NCI-H2227 treated with DMSO at 0.1 percent for 48 hours (cell line): Measurements from ENCODE around the gene TPP2.

Experiments
- DNase-seq: peaks from one replicate; lab custom pipeline; 2025; lab: John Stamatoyannopoulos, UW

TPP2 gene

GRCh38 chr13:102596147-102597028 is at the start of gene TPP2:
Gene TPP2, plus strand, starts transcription at chr13:102596986. Its CDS starts 53 bp downstream, at chr13:102597039.
- DNase-seq: peak; percentile 87

DNA sequence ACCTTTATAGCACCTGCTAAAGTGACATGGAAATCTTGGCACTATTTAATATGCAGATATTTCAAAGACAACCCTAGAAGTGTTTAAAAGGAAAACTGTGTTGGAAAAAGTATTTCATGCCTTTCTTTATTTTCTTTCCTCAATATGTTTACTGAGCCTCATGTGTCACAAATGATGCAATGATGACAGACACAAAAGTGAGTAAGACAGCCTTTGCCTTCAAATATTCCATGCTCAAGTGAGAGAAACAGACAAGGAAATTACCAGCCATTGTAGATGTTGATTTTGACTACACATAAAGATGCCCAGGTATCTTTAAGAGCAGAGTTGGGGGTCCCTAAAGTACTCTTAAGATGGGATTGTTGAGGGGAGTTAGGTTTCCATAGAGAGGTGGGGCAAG is 48.0 kb upstream of the TPP2 start:
- DNase-seq: no peak

- DNase-seq: no peak
Observed at GRCh38 chr13:102550507-102550906, 46.3 kb upstream of the TPP2 start.

- DNase-seq: peak; percentile 46
Observed at GRCh38 chr13:102555914-102556553, 40.8 kb upstream of the TPP2 start.

GRCh38 chr13:102556806-102557205 is 40.0 kb upstream of the TPP2 start:
- no peak for DNase-seq

DNA sequence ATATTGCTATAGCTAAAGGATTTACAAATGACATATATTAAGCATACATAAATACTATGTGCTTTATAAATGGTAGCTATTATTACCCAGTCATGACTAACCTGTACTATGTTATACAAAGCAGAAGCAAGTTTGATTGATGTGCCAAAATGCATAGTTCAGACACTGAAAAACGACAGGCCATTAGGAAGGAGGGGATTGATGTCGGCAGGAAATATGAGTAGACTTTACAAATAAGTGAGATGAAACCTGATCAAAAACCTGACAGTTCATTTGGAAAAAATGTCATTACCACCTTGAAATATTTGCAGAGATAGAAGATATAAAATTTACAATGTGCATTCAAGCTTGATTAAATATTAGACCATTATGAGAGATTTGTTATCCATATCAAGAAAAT is 38.8 kb upstream of the TPP2 start:
- peak; percentile 8 for DNase-seq

DNA sequence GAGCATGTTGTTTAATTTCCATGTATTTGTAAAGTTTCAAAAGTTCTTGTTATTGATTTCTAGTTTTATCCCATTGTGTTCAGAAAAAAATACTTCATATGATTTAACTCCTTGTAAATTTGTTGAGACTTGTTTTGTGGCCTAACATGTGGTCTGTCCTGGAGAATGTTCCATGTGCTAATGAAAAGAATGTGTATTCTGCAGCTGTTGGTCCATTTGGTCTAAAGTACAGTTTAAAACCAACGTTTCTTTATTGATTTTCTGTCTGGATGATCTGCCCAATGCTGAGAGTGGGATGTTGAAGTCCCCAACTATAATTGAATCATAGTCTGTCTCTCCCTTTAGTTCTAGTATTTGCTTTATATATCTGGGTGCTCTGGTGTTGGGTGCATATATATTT is 34.9 kb upstream of the TPP2 start:
- no peak for DNase-seq

GRCh38 chr13:102563267-102563666 is 33.5 kb upstream of the TPP2 start:
- DNase-seq: no peak

GRCh38 chr13:102564564-102564963 is 32.2 kb upstream of the TPP2 start:
- DNase-seq: no peak

- DNase-seq: no peak
Observed at GRCh38 chr13:102566513-102566912, 30.3 kb upstream of the TPP2 start.

GRCh38 chr13:102567857-102568256 is 28.9 kb upstream of the TPP2 start:
- no peak for DNase-seq

GRCh38 chr13:102569488-102569887 is 27.3 kb upstream of the TPP2 start:
- DNase-seq: no peak

DNA sequence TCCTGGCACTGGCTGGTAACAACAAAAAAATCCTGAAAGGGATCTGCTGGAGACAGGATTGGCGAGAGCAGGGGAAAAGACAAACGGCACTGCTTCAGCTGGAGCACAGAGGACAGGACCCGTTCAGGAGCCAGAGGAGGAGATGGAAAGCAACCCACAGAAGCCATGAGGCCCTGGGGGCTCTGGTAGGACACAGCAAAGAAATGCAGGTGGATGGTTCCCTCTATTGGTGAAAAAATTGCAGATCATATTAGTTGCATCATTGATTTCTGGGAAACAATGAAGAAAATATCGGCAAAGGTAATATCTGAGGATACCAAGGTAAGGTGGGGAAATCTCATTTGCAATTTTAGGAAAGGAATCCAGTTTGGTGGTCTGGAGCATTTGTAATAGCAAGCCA is 25.7 kb upstream of the TPP2 start:
- DNase-seq: peak; percentile 9

- no peak for DNase-seq
Observed at GRCh38 chr13:102572323-102572722, 24.5 kb upstream of the TPP2 start.

GRCh38 chr13:102580552-102581169 is 16.1 kb upstream of the TPP2 start:
- DNase-seq: peak; percentile 34

GRCh38 chr13:102582256-102582655 is 14.5 kb upstream of the TPP2 start:
- no peak for DNase-seq

DNA sequence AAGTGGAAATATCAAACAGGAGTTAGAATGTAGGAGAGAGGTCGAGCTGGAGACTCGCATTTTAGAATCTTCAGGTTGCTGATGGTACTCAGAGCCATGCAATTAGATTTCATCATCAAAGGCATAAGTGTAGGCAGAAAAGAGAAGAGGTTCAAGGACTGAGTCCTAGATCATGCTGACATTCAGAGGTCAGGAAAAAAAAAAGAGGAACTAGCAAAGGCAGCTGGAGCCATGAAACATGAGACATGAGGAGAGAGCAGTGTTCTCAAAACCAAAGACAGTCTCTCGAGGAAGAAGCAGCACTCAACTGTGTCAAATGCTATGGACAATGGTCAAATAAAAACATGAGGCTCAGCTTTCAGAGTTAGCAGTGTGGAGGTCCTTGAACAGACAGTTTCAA is 12.4 kb upstream of the TPP2 start:
- DNase-seq: no peak

GRCh38 chr13:102586615-102587014 is 10.2 kb upstream of the TPP2 start:
- no peak for DNase-seq

- no peak for DNase-seq
Observed at GRCh38 chr13:102587916-102588315, 8.9 kb upstream of the TPP2 start.

DNA sequence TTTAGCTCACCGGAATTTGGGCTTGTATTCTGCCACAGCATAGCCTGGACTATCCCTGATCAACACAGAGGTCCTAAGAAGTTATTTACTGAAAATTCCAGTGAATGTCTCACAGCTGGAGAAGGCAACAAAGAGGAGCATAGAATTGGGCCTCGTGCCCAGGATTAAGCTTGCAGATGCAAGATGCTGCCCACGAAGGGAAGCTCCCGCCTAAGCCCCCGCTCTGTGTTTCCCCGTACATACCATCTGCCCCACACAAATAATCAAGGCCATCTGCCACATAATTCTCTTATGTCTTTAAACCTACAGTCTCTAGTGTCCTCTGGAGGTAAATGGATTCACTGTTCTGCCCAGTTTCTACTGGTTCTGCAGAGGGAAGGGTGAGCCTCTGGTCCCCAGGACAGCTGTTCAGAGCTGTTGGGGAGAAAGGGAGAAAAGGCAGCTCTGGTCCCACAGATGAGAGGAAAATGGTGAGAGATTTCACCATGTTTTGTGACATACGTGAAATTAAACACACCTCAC is 7.4 kb upstream of the TPP2 start:
- no peak for DNase-seq

- DNase-seq: peak; percentile 85
Observed at GRCh38 chr13:102591988-102592781, 4.6 kb upstream of the TPP2 start.

GRCh38 chr13:102593466-102593865 is 3.3 kb upstream of the TPP2 start:
- no peak for DNase-seq
